ENCODE results near the gene TM4SF4. TPM values are rescaled to one million over a fixed set of nuclear protein-coding genes. Genes with fewer than 3 reads are reported as not detected.

The TM4SF4 gene
- total RNA-seq, 1 donor from 2014 or later = not detected

DNA sequence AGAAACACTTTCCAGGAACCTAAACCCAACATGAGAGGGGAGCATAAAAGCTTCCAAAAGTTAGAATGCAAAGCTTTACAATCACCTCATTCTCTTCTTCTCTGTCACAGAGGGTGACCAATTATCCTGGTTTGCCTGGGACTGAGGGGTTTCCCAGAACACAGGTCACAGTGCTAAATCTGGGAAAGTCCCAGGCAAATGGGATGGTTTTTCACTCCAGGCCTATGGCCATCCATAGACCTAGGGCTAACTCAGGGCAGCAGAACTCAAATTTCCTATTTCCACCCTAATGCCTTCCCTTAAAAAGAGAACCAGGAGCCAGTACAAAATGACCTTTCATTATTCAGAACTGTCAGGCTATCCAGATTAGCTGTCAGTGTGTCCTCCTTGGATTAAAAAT is 77.0 kb downstream of the TM4SF4 start:
- no peaks in the 10 kb centered on the region for H3K27me3 ChIP-seq (ENCODE audit: low read depth)
- H3K4me1 ChIP-seq = peaks cover 79% of the 10 kb centered on the region
- peak overlapping the region; percentile 81 for H3K27ac ChIP-seq (replicated peaks)
- intact Hi-C loops (cut with micrococcal nuclease) = loop anchor here (10.0 kb wide), 1 partner anchor 63 kb away; no protein-coding TSS in a partner anchor
- no peaks in the 10 kb centered on the region for H3K9me3 ChIP-seq (replicated peaks)
- TF ChIP-seq, protein P1, sequence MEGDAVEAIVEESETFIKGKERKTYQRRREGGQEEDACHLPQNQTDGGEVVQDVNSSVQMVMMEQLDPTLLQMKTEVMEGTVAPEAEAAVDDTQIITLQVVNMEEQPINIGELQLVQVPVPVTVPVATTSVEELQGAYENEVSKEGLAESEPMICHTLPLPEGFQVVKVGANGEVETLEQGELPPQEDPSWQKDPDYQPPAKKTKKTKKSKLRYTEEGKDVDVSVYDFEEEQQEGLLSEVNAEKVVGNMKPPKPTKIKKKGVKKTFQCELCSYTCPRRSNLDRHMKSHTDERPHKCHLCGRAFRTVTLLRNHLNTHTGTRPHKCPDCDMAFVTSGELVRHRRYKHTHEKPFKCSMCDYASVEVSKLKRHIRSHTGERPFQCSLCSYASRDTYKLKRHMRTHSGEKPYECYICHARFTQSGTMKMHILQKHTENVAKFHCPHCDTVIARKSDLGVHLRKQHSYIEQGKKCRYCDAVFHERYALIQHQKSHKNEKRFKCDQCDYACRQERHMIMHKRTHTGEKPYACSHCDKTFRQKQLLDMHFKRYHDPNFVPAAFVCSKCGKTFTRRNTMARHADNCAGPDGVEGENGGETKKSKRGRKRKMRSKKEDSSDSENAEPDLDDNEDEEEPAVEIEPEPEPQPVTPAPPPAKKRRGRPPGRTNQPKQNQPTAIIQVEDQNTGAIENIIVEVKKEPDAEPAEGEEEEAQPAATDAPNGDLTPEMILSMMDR (IDR thresholded peaks at IDR 0.05; ENCODE audit: borderline replicate concordance) = no peak
- H3K36me3 ChIP-seq = peaks cover 6% of the 10 kb centered on the region
- DNase-seq = no peak
- H3K4me3 ChIP-seq = no peak overlapping the region

DNA sequence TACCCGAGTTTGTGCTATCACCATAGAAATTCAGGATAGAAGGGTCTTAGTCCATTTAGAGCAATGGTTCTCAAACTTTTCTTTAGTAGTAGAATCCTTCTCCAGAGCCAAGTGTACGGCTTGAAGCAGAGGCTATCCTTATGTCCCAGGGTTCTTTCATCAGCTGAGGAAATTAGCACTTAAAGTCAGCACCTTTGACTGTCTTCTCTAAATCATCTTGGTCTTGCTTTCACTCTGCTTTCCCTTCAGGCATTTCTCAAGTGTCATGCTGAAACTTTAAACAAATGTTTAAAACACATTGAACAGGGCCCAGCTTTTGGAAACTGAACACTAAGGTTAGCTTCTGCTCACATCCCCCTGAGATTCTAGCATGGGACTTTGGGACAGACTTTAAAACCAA is 78.2 kb downstream of the TM4SF4 start:
- H3K27me3 ChIP-seq (ENCODE audit: low read depth) = no peaks in the 10 kb centered on the region
- H3K27ac ChIP-seq (replicated peaks) = peak overlapping the region; percentile 81
- peaks cover 6% of the 10 kb centered on the region for H3K36me3 ChIP-seq
- H3K4me1 ChIP-seq = peaks cover 75% of the 10 kb centered on the region
- DNase-seq = no peak
- H3K9me3 ChIP-seq (replicated peaks) = no peaks in the 10 kb centered on the region
- TF ChIP-seq, protein P1 (IDR thresholded peaks at IDR 0.05; ENCODE audit: borderline replicate concordance) = no peak
- intact Hi-C loops (cut with micrococcal nuclease) = loop anchor here (10.0 kb wide), 1 partner anchor 62 kb away; no protein-coding TSS in a partner anchor
- H3K4me3 ChIP-seq = no peak overlapping the region

Other genes with a start within 250 kb of the TM4SF4 start
- gene TM4SF18, start 141.1 kb upstream of the TM4SF4 start, total RNA-seq = 11.2 TPM
- gene TM4SF1, start 97.0 kb upstream of the TM4SF4 start, total RNA-seq = 103 TPM
- 39.1 TPM for gene WWTR1, start 183.3 kb downstream of the TM4SF4 start, total RNA-seq

All from left ventricle myocardium inferior (tissue), 1 donor.